Activated CD4-positive, alpha-beta T cell treated with anti-CD3 and anti-CD28 coated beads, Interleukin-2, amount 50 U/mL, for 48 hours (primary cell): ENCODE results near the gene AP3B2.
"Not testable (repeated sequence)": the region's sequence is repeated elsewhere in the genome, so short reads cannot be mapped to it uniquely, and the experiment has no call there.

Experiments
- DNase-seq, 2 experiments: peaks; one replicate each; pipeline ENCODE4 v3.0.0-alpha.2; 2020

Gene AP3B2

DNA sequence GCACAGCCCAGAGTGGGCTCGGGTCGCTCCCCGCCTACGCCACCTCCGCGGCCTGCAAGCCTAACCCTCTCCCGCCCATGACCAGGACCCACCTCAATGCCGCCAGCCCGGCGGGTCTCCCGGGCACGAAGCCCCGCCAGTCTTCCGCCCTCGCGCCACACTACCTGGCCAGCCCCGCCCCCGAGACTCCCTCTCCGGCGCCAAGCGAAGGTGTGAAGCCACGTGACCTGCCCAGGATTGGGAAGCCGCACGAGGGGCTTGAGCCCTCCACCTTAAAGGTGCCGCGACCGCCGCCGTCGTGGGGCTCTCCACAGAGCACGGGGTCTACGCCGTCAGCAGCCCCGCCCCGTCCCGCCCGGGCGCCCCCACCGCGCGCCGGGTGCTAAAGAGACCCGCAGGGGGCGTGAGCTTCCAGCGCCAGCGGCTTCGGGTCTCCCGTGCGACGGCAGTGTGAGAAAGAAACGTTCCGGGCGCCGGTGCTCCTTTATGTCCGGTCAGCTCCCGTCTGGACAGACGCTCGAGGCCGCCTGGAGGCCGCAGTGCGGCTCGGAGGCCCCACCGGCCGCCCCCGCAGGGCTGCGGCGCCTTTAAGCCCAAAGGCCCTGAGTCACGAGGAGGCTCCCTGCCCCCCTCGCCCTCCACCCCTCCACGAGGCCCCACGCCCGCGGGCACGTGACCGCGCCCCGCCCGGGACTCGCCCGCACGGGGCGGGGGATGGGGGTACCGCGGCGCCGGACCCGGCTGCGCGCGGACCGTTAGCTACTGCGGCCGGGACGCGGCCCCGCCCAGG, 62.4 kb downstream of the AP3B2 start, which contains the start of gene CPEB1:
TSS of gene CPEB1 (minus strand) at position 319 of the 790 bp plus-strand sequence. CDS start 18,904 bp downstream, outside the sequence.
- DNase-seq = peak; percentile 31

GRCh38 chr15:82646250-82647044, 63.2 kb downstream of the AP3B2 start:
- peak in 1 of 2 experiments; percentile 7 for DNase-seq

DNA sequence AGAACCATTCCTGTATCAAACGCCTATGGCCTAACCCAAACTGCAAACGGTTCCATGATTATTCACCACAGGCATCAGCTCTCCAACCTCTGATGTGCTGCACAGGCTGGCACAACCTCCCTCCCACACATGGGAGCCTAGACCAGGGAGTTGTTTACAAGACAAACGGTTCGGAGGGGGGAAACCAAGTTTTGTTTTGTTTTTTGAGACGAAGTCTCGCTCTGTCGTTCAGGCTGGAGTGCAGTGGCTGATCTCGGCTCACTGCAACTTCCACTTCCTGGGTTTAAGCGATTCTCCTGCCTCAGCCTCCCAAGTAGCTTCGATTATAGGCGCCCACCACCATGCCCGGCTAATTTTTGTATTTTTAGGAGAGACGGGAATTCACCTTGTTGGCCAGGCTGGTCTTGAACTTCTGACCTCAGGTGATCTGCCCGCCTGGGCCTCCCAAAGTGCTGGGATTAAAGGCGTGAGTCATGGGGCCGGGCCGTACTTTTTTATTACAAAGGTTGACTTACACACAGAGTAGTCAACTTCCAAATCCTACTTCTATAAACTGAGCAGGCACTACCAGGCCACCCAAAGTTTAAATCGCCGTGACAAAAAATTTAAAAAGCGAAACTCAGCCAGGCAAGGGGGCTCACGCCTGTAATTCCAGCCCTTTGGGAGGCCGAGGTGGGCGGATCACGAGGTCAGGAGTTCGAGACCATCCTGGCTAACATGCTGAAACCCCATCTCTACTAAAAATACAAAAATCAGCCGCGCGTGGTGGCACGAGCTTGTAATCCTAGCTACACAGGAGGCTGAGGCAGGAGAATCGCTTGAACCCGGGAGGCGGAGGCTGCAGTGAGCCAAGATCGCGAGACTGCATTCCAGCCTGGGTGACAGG, 64.5 kb downstream of the AP3B2 start:
- not testable (repeated sequence) for DNase-seq

DNA sequence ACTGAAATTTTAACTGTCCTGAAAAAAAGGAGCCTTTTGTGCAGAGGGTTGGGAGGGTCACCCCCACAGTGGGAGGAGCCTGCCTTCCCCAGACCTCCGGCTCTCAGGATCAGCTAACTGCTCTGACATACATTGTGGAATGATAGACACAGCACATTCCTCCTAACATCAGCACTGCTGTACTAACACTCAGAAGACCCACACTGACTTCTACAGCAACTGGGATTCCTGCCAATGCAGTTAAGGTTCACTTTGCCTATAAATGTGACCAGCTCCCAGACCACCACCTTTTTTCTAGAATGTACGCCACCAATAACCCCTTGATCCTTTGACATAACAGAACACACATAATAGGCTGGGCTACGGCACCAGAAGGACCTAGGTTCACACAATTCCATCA, 65.7 kb downstream of the AP3B2 start:
- DNase-seq = no peak

GRCh38 chr15:82642656-82643055, 67.0 kb downstream of the AP3B2 start:
- DNase-seq = no peak

DNA sequence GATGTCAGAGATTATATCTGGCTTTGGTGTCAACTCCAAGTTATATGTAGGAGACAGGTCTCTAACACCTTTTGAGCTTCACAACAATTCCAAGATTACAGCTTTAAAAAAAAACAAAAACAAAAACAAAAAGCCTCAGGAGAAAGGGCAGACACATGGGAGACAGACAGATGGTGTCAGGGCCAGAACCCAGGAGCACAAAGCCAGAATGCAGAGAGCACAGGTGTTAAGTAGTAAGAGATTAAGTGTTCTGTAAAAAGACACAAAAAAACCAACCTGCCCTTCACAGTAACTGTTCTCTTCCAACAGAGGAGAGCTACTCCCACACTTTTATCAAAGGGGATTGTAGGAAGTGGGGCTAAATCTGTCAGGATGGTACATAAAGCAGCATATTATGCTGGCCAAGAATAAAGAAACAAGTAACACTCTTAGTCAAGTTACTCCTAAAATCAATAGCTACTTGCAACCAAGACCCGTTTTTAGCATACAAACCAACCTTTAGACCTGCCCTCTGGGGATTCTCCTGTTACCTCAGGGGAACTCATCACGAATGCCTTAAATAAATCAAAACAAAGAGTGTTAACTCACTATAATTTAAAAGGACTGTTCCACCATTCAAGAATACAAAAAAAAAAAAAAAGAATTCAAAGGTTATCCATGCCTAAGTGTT, 68.4 kb downstream of the AP3B2 start:
- no peak for DNase-seq

DNA sequence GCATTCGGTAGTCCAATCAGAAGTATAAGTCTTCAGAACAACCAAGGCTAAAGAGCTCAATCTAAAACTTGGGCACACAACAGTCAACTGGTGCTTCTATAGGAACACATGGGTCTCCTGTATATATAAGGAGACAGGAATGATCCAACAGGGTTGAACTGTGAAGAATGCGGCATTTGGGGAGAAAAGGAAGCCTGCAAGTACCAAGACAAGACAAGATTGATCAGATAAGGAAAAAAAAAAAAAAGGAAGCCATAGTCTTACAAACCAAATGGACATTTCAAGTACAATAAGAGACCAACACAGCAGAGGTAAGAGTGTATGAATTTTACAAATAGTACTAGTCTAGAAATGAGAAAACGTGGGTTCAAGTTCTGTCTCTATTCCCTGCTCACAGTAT, 69.0 kb downstream of the AP3B2 start:
- no peak for DNase-seq

DNA sequence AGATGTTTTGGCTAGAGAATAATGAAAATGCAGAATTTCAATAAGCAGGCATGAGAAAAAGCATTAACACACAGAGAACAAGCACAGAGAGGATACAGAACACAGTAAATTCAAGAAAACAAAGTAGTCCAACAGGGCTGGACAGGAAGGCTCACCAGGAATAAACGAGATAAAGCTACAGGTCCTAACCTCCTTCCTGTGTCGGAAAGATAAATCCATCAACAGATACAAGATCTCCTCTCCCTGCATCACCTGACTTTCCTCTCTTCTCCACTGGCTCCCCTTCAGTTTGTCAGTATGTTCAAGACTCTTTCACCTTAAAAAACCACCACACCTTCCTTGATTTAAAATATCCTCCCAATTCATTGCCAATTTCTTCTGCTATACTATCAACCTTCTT, 73.9 kb downstream of the AP3B2 start:
- no peak for DNase-seq

- no peak for DNase-seq
Observed at GRCh38 chr15:82630033-82630432, 79.6 kb downstream of the AP3B2 start.

DNA sequence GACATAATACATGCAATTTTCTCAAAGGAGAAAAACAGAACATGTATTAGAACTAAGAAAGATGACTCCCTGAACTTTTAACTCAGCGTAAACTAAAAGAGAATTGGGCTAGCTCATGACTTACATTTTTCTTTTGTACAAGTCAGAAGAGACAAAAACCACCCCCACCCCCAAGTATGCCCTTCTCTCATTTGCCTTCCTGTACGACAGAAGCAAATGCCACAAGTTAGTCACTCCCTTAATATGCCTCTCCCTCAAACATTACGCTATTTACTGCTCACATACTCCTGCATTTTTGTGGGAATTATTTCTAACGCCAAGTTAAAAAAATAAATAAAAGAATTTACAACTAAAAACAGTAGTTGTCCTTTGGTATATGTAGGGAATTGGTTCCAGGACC, 84.5 kb downstream of the AP3B2 start:
- no peak for DNase-seq

DNA sequence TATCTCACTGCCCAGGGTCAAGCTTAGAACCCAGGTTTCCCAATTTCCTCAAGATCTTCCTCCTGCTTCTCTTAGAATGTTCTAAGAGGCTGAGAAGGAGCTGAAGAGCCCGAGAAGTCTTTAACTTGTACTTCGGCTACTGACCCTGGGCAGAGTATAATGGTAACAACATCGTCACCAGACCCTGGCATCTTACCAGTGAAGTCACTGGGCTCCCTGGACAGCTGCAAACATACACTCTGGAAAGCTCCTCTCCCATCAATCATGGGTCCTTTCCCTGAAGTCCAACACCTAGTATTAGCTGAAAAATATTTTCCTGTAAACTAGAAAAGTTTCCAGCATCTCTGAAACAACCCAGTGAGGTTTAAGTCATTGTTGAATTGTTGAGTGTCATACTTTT, 85.2 kb downstream of the AP3B2 start:
- no peak for DNase-seq

GRCh38 chr15:82624008-82624407, 85.7 kb downstream of the AP3B2 start:
- DNase-seq = no peak

GRCh38 chr15:82621970-82622369, 87.7 kb downstream of the AP3B2 start:
- no peak for DNase-seq

GRCh38 chr15:82613747-82614146, 95.9 kb downstream of the AP3B2 start:
- no peak for DNase-seq

DNA sequence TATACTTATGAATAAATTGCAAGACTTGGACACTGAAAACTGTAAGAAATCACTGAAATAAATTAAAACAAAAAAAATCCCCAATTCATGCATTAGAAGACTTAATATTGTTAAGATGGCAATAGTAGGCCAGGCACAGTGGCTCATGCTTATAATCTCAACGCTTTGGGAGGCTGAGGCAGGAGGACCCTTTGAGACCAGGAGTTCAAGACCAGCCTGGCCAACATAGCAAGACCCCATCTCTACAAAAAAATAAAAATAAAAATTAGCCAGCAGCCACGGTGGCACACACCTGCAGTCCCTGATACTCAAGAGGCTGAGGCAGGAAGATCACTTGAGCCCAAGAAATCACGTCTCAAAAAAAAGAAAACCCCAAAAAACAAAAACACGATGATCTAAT, 98.3 kb downstream of the AP3B2 start:
- DNase-seq = no peak
